PC-9 (cell line): ENCODE measurements around the gene CCNB1.
"Not testable (repeated sequence)": the region's sequence is repeated elsewhere in the genome, so short reads cannot be mapped to it uniquely, and the experiment has no call there.

ENCODE experiments used
- CTCF ChIP-seq: fragments of 200-600 bp; sonication (generic); conservative IDR thresholded peaks from 2 replicates; pipeline ENCODE4 v1.6.1; 2017; ENCODE audit warnings: mixed run types, antibody characterized with exemption, mild to moderate bottlenecking, moderate library complexity
- EZH2 ChIP-seq: fragments of 200-600 bp; sonication (generic); IDR thresholded peaks from 2 replicates; pipeline ENCODE4 v1.8.0; 2017; ENCODE audit warnings: antibody characterized with exemption, low read depth

- TF ChIP-seq CTCF, EZH2: not testable (repeated sequence)
Measured at GRCh38 chr5:69137208-69137607, 29.7 kb upstream of the CCNB1 start.
